Activated CD4-positive, alpha-beta T cell treated with anti-CD3 and anti-CD28 coated beads, Interleukin-2, Interleukin-6, amounts not matched to agents 100 ng/mL and 50 ng/mL, durations not matched to agents 16 hours and 8 hours (primary cell): ENCODE data around the gene PLK1.
"Not testable (repeated sequence)": the region's sequence is repeated elsewhere in the genome, so short reads cannot be mapped to it uniquely, and the experiment has no call there.

Experiments
- DNase-seq: peaks from one replicate; pipeline ENCODE4 v3.0.0-alpha.2; 2020

The PLK1 gene

GRCh38 chr16:23678430-23679273 lies at the start of gene PLK1:
Gene PLK1 (plus strand): TSS chr16:23678889. CDS start chr16:23678933, 44 bp downstream.
- DNase-seq = peak; percentile 93

GRCh38 chr16:23629516-23629915 lies 49.2 kb upstream of the PLK1 start:
- DNase-seq = no peak

GRCh38 chr16:23631874-23632273 lies 46.8 kb upstream of the PLK1 start:
- DNase-seq = not testable (repeated sequence)

GRCh38 chr16:23634461-23635036 lies 44.1 kb upstream of the PLK1 start:
- no peak for DNase-seq

GRCh38 chr16:23635958-23636357 lies 42.7 kb upstream of the PLK1 start:
- no peak for DNase-seq

- peak; percentile 16 for DNase-seq
Measured at GRCh38 chr16:23640615-23640930, 38.1 kb upstream of the PLK1 start.

GRCh38 chr16:23640931-23641765 lies 37.5 kb upstream of the PLK1 start, which contains the start of the genes DCTN5 and PALB2:
Gene DCTN5 (plus strand): TSS chr16:23641466. CDS start chr16:23641543, 77 bp downstream.
Gene PALB2 (minus strand): TSS chr16:23641310. CDS start chr16:23641157, 153 bp downstream.
- DNase-seq = peak; percentile 95

- DNase-seq = no peak
Measured at GRCh38 chr16:23642246-23642774, 36.4 kb upstream of the PLK1 start.

- peak; percentile 38 for DNase-seq
Measured at GRCh38 chr16:23650674-23651416, 27.8 kb upstream of the PLK1 start.

- no peak for DNase-seq
Measured at GRCh38 chr16:23651943-23652468, 26.7 kb upstream of the PLK1 start.

- peak; percentile 42 for DNase-seq
Measured at GRCh38 chr16:23663918-23664317, 14.8 kb upstream of the PLK1 start.

GRCh38 chr16:23666571-23667354 lies 11.9 kb upstream of the PLK1 start:
- DNase-seq = no peak

- no peak for DNase-seq
Measured at GRCh38 chr16:23667355-23667659, 11.4 kb upstream of the PLK1 start.

GRCh38 chr16:23668225-23668624 lies 10.5 kb upstream of the PLK1 start:
- no peak for DNase-seq

- DNase-seq = no peak
Measured at GRCh38 chr16:23668873-23669272, 9.8 kb upstream of the PLK1 start.

GRCh38 chr16:23670137-23670776 lies 8.4 kb upstream of the PLK1 start:
- DNase-seq = peak; percentile 91

- no peak for DNase-seq
Measured at GRCh38 chr16:23673971-23674614, 4.6 kb upstream of the PLK1 start.

- no peak for DNase-seq
Measured at GRCh38 chr16:23676924-23677480, 1.7 kb upstream of the PLK1 start.

GRCh38 chr16:23679274-23679985 lies 741 bp downstream of the PLK1 start:
- DNase-seq = peak; percentile 48

GRCh38 chr16:23679986-23680336 lies 1.3 kb downstream of the PLK1 start:
- DNase-seq = no peak
